Measurements from ENCODE around the gene KAT8.

Gene KAT8

DNA sequence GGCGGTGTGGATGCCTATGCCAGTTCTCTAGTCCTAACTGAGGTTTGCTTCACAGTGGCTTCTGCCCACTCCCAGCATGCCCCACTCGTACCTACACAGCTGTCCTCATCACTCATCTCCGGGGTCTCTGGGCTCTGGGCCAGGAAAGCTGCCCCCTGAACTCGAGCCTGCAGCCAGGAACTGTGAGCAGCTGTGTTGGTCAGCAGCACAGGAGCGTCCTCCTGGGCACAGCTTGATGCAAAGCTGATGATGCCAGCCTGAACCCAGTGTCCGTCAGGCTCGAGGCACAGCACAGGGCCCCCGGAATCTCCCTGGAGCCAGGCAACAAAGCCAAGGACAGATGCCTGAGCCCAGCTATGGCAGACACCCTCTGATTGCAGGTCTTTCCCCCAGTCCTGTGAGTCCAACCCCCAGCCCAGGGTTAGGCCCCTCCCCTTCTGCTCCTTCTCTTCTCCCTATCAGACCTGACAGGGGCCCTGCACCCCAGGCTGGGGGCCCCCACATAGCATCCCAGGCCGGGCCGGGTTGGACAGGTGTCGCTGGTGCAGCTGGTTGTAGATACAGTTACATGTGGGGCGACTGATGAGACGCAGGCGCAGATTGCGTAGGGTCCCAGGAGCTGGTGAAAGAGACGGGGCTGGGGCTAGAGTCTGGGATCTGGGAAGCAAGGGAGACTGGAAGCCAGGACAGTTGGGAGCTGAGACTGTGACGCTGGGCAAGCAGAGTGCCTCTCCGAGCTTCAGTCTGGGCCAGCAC lies 31.4 kb upstream of the KAT8 start:
- ATAC-seq: no peak
- TF ChIP-seq ZFP30 (CRISPR knock-in tag; IDR thresholded peaks at IDR 0.05): no peak
- TF ChIP-seq, protein P1, sequence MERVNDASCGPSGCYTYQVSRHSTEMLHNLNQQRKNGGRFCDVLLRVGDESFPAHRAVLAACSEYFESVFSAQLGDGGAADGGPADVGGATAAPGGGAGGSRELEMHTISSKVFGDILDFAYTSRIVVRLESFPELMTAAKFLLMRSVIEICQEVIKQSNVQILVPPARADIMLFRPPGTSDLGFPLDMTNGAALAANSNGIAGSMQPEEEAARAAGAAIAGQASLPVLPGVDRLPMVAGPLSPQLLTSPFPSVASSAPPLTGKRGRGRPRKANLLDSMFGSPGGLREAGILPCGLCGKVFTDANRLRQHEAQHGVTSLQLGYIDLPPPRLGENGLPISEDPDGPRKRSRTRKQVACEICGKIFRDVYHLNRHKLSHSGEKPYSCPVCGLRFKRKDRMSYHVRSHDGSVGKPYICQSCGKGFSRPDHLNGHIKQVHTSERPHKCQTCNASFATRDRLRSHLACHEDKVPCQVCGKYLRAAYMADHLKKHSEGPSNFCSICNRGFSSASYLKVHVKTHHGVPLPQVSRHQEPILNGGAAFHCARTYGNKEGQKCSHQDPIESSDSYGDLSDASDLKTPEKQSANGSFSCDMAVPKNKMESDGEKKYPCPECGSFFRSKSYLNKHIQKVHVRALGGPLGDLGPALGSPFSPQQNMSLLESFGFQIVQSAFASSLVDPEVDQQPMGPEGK (CRISPR knock-in tag; IDR thresholded peaks at IDR 0.05; ENCODE audit: borderline replicate concordance): no peak
- TF ChIP-seq TOX (CRISPR knock-in tag; IDR thresholded peaks at IDR 0.05; ENCODE audit: borderline replicate concordance): no peak
- TF ChIP-seq TSHZ2 (CRISPR knock-in tag; IDR thresholded peaks at IDR 0.05): no peak

GRCh38 chr16:31086629-31086906 lies 30.9 kb upstream of the KAT8 start:
- TF ChIP-seq CSDC2 (CRISPR knock-in tag; IDR thresholded peaks at IDR 0.05) (no peak), SNAI2 (CRISPR knock-in tag; IDR thresholded peaks at IDR 0.05) (no peak), POU6F1 (CRISPR knock-in tag; IDR thresholded peaks at IDR 0.05; ENCODE audit: borderline replicate concordance, low read depth) (no peak), OSR1 (CRISPR knock-in tag; IDR thresholded peaks at IDR 0.05) (no peak), CSRNP3 (CRISPR knock-in tag; IDR thresholded peaks at IDR 0.05) (no peak), ARNTL (CRISPR knock-in tag; IDR thresholded peaks at IDR 0.05; ENCODE audit: borderline replicate concordance, low read depth) (no peak), ZFP3 (CRISPR knock-in tag; IDR thresholded peaks at IDR 0.05) (no peak)
- TF ChIP-seq, protein P1 (CRISPR knock-in tag; IDR thresholded peaks at IDR 0.05; ENCODE audit: borderline replicate concordance): no peak
- no peak for ATAC-seq

DNA sequence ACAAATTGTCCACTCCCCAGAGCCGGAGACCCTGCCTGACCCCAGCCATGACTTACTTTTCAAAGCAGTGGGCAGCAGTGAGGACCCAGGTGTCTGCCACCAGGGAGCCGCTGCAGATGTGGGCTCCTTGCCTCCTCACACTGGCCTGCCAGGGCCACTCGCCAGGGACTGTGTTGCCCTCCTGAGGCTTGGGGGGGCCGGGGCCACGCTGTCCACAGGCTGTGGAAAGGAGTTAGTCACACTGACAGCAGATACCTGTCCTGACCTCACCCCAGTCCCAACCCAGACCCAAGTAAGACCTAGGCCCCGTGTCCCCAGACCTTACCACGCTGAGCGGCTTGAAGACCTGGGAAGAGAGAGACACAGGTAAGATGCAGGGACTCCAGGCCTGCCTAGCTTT lies 30.0 kb upstream of the KAT8 start:
- TF ChIP-seq CSRNP3 (CRISPR knock-in tag; IDR thresholded peaks at IDR 0.05): no peak
- no peak for ATAC-seq

DNA sequence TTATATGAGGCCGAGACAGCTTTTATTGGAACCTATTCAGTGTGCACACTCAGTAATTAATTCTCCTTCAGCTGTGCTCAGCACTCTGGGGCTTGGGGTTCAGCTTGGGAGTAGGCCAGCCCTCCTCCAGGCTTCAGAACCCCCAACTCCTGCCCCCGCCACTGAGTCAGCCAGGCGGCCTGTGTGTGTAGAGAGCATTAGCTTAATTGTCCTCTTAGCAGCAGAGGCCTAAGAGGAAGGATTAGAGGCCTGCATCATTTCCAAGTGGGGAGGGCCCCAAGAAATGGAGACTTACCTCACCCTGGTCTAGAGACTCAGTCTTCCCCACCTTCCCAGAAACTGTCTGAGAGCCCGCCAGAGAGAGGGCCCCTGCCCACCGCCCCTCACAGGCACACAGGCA lies 29.5 kb upstream of the KAT8 start:
- no peak for ATAC-seq
- TF ChIP-seq POU6F1 (CRISPR knock-in tag; IDR thresholded peaks at IDR 0.05; ENCODE audit: borderline replicate concordance, low read depth) (no peak), CREB5 (CRISPR knock-in tag; IDR thresholded peaks at IDR 0.05; ENCODE audit: low read depth) (no peak), CSRNP3 (CRISPR knock-in tag; IDR thresholded peaks at IDR 0.05) (no peak), GLIS3 (CRISPR knock-in tag; IDR thresholded peaks at IDR 0.05) (no peak), ISL1 (CRISPR knock-in tag; IDR thresholded peaks at IDR 0.05) (no peak), ZFP3 (CRISPR knock-in tag; IDR thresholded peaks at IDR 0.05) (no peak), ARNTL (CRISPR knock-in tag; IDR thresholded peaks at IDR 0.05; ENCODE audit: borderline replicate concordance, low read depth) (no peak), BACH2 (CRISPR knock-in tag; IDR thresholded peaks at IDR 0.05; ENCODE audit: borderline replicate concordance) (no peak), PPARA (CRISPR knock-in tag; IDR thresholded peaks at IDR 0.05; ENCODE audit: borderline replicate concordance) (no peak), ZNF8 (CRISPR knock-in tag; IDR thresholded peaks at IDR 0.05) (no peak), ZNF565 (CRISPR knock-in tag; conservative IDR thresholded peaks at IDR 0.05; ENCODE audit: low read depth) (no peak), CSDC2 (CRISPR knock-in tag; IDR thresholded peaks at IDR 0.05) (no peak)
